Mesendoderm (in vitro differentiated cells): ENCODE data around the gene RALGAPA1.

Source experiments
- DNase-seq: peaks from one replicate; pipeline ENCODE4 v3.0.0; 2013
- H2AK5ac ChIP-seq: 2 replicates; pipeline ENCODE4 v1.6.1; 2013; ENCODE audit warnings: low read length, inconsistent platforms
- H2BK120ac ChIP-seq: 2 replicates; pipeline ENCODE4 v1.6.1; 2013; ENCODE audit warnings: low read depth, mild to moderate bottlenecking, low read length, moderate library complexity, mixed read lengths
- H2BK15ac ChIP-seq: replicated peaks from 2 replicates; pipeline ENCODE4 v1.6.1; 2013; ENCODE audit warnings: low read depth, mild to moderate bottlenecking, moderate library complexity
- H2BK5ac ChIP-seq: 2 replicates; pipeline ENCODE4 v1.6.1; 2013; ENCODE audit warnings: low read length, inconsistent platforms
- H3K18ac ChIP-seq: 2 replicates; pipeline ENCODE4 v1.6.1; 2013; ENCODE audit warnings: mild to moderate bottlenecking, low read length, mixed read lengths
- H3K23ac ChIP-seq: one replicate; pipeline ENCODE4 v1.6.1; 2013; ENCODE audit warnings: low read length
- H3K27ac ChIP-seq: 2 replicates; pipeline ENCODE4 v1.5.1; 2013; ENCODE audit warnings: low read depth, mild to moderate bottlenecking, inconsistent platforms, low read length, moderate library complexity
- H3K27me3 ChIP-seq: 2 replicates; pipeline ENCODE4 v1.6.1; 2013; ENCODE audit warnings: low read length, control low read depth, mild to moderate bottlenecking, inconsistent platforms; ENCODE audit not compliant: insufficient read depth, poor library complexity
- H3K36me3 ChIP-seq: 2 replicates; pipeline ENCODE4 v1.6.1; 2013; ENCODE audit warnings: low read length, inconsistent platforms; ENCODE audit not compliant: control insufficient read depth, insufficient read depth
- H3K4ac ChIP-seq: one replicate; pipeline ENCODE4 v1.6.1; 2013; ENCODE audit warnings: low read depth, mild to moderate bottlenecking, low read length, moderate library complexity
- H3K4me1 ChIP-seq: 2 replicates; pipeline ENCODE4 v1.6.1; 2013; ENCODE audit warnings: low read depth, low read length, inconsistent platforms; ENCODE audit not compliant: control insufficient read depth
- H3K4me2 ChIP-seq: 2 replicates; pipeline ENCODE4 v1.6.1; 2013; ENCODE audit warnings: low read length
- H3K4me3 ChIP-seq: 2 replicates; pipeline ENCODE4 v1.5.1; 2013; ENCODE audit warnings: mild to moderate bottlenecking, low read length
- H3K56ac ChIP-seq: one replicate; pipeline ENCODE4 v1.6.1; 2013; ENCODE audit warnings: low read length
- H3K79me1 ChIP-seq: 2 replicates; pipeline ENCODE4 v1.6.1; 2013; ENCODE audit warnings: low read length, inconsistent platforms
- H3K79me2 ChIP-seq: 2 replicates; pipeline ENCODE4 v1.6.1; 2013; ENCODE audit warnings: mild to moderate bottlenecking, low read length; ENCODE audit not compliant: control insufficient read depth, insufficient read depth
- H3K9ac ChIP-seq: 2 replicates; pipeline ENCODE4 v1.6.1; 2013; ENCODE audit warnings: low read length, inconsistent platforms
- H4K5ac ChIP-seq: one replicate; pipeline ENCODE4 v1.6.1; 2013; ENCODE audit warnings: low read length
- H4K8ac ChIP-seq: one replicate; pipeline ENCODE4 v1.6.1; 2013; ENCODE audit warnings: low read depth, mild to moderate bottlenecking, control low read depth, low read length, moderate library complexity
- WGBS: extraction: QIAGEN DNeasy Blood & Tissue Kit; methylation state at CpG from one replicate; pipeline ENCODE4 v1.1.7; 2013; ENCODE audit warnings: low lambda C conversion rate, missing lambda C conversion rate; ENCODE audit not compliant: insufficient coverage; ENCODE audit errors: extremely low coverage; 5-methylcytosine and 5-hydroxymethylcytosine counted together

The RALGAPA1 gene

GRCh38 chr14:35666429-35667043 is 142.6 kb downstream of the RALGAPA1 start:
- H3K56ac ChIP-seq: no peak overlapping the region
- H3K4me3 ChIP-seq: no peak overlapping the region
- H4K5ac ChIP-seq: no peak overlapping the region
- H3K4me2 ChIP-seq: no peak overlapping the region
- no peaks in the 10 kb centered on the region for H3K27me3 ChIP-seq
- no peak overlapping the region for H3K9ac ChIP-seq
- H2BK5ac ChIP-seq: no peak overlapping the region
- no peak overlapping the region for H4K8ac ChIP-seq
- H3K4me1 ChIP-seq: no peaks in the 10 kb centered on the region
- no peak overlapping the region for H3K18ac ChIP-seq
- H2BK120ac ChIP-seq: no peak overlapping the region
- H3K23ac ChIP-seq: no peak overlapping the region
- no peak overlapping the region for H3K4ac ChIP-seq
- no peak overlapping the region for H2AK5ac ChIP-seq
- no peaks in the 10 kb centered on the region for H3K36me3 ChIP-seq
- no peak overlapping the region for H3K27ac ChIP-seq
- H3K79me2 ChIP-seq: no peaks in the 10 kb centered on the region
- no peaks in the 10 kb centered on the region for H3K79me1 ChIP-seq
- no peak overlapping the region for H2BK15ac ChIP-seq
- DNase-seq: no peak

GRCh38 chr14:35661875-35662274 is 147.2 kb downstream of the RALGAPA1 start:
- Histone ChIP-seq H2AK5ac (no peak overlapping the region), H3K4me1 (no peaks in the 10 kb centered on the region), H3K9ac (no peak overlapping the region), H3K79me2 (no peaks in the 10 kb centered on the region), H3K4ac (no peak overlapping the region), H2BK15ac (no peak overlapping the region), H3K18ac (no peak overlapping the region), H2BK5ac (no peak overlapping the region), H3K27ac (no peak overlapping the region), H3K23ac (no peak overlapping the region), H3K36me3 (no peaks in the 10 kb centered on the region), H3K27me3 (no peaks in the 10 kb centered on the region), H4K8ac (no peak overlapping the region), H3K4me3 (no peak overlapping the region), H2BK120ac (no peak overlapping the region), H3K4me2 (no peak overlapping the region), H4K5ac (no peak overlapping the region), H3K79me1 (no peaks in the 10 kb centered on the region), H3K56ac (no peak overlapping the region)
- WGBS: 100% methylated on average over 3 of the region's 3 CpGs
- no peak for DNase-seq

GRCh38 chr14:35653045-35653444 is 156.1 kb downstream of the RALGAPA1 start:
- H3K4me1 ChIP-seq: no peaks in the 10 kb centered on the region
- H3K9ac ChIP-seq: no peak overlapping the region
- H2BK15ac ChIP-seq: no peak overlapping the region
- no peak overlapping the region for H3K23ac ChIP-seq
- no peak overlapping the region for H4K8ac ChIP-seq
- no peak overlapping the region for H3K56ac ChIP-seq
- no peaks in the 10 kb centered on the region for H3K79me1 ChIP-seq
- no peak overlapping the region for H4K5ac ChIP-seq
- H3K36me3 ChIP-seq: no peaks in the 10 kb centered on the region
- H3K79me2 ChIP-seq: no peaks in the 10 kb centered on the region
- DNase-seq: no peak
- no peaks in the 10 kb centered on the region for H3K27me3 ChIP-seq
- H3K4ac ChIP-seq: no peak overlapping the region
- no peak overlapping the region for H2BK5ac ChIP-seq
- H3K27ac ChIP-seq: no peak overlapping the region
- no peak overlapping the region for H3K4me3 ChIP-seq
- WGBS: 100% methylated on average over 1 of the region's 1 CpG
- no peak overlapping the region for H2AK5ac ChIP-seq
- H3K4me2 ChIP-seq: no peak overlapping the region
- H3K18ac ChIP-seq: no peak overlapping the region
- H2BK120ac ChIP-seq: no peak overlapping the region

GRCh38 chr14:35643513-35643912 is 165.6 kb downstream of the RALGAPA1 start:
- no peak overlapping the region for H3K18ac ChIP-seq
- no peaks in the 10 kb centered on the region for H3K79me1 ChIP-seq
- no peak overlapping the region for H3K27ac ChIP-seq
- no peak for DNase-seq
- H3K79me2 ChIP-seq: no peaks in the 10 kb centered on the region
- H2BK120ac ChIP-seq: no peak overlapping the region
- H3K9ac ChIP-seq: no peak overlapping the region
- H2BK5ac ChIP-seq: no peak overlapping the region
- no peak overlapping the region for H2AK5ac ChIP-seq
- no peak overlapping the region for H3K56ac ChIP-seq
- H3K4me2 ChIP-seq: no peak overlapping the region
- H3K23ac ChIP-seq: no peak overlapping the region
- no peak overlapping the region for H4K8ac ChIP-seq
- H3K4me1 ChIP-seq: no peaks in the 10 kb centered on the region
- no peak overlapping the region for H2BK15ac ChIP-seq
- no peak overlapping the region for H3K4me3 ChIP-seq
- no peaks in the 10 kb centered on the region for H3K36me3 ChIP-seq
- H3K27me3 ChIP-seq: no peaks in the 10 kb centered on the region
- no peak overlapping the region for H4K5ac ChIP-seq
- no peak overlapping the region for H3K4ac ChIP-seq

- Histone ChIP-seq H3K27me3 (no peaks in the 10 kb centered on the region), H3K36me3 (no peaks in the 10 kb centered on the region), H2BK5ac (no peak overlapping the region), H3K4ac (no peak overlapping the region), H2AK5ac (no peak overlapping the region), H3K56ac (no peak overlapping the region), H2BK15ac (no peak overlapping the region), H4K8ac (no peak overlapping the region), H3K9ac (no peak overlapping the region), H3K18ac (no peak overlapping the region), H3K79me2 (no peaks in the 10 kb centered on the region), H4K5ac (no peak overlapping the region), H3K23ac (no peak overlapping the region), H3K4me3 (no peak overlapping the region), H2BK120ac (no peak overlapping the region), H3K4me1 (no peaks in the 10 kb centered on the region), H3K27ac (no peak overlapping the region), H3K79me1 (no peaks in the 10 kb centered on the region), H3K4me2 (no peak overlapping the region)
- no peak for DNase-seq
- WGBS: no CpG with 5 or more reads among the region's 2 CpGs
Observed at GRCh38 chr14:35637851-35638250, 171.2 kb downstream of the RALGAPA1 start.

- H2BK15ac ChIP-seq: no peak overlapping the region
- no peaks in the 10 kb centered on the region for H3K4me1 ChIP-seq
- no peak overlapping the region for H3K56ac ChIP-seq
- H3K27me3 ChIP-seq: no peaks in the 10 kb centered on the region
- H3K36me3 ChIP-seq: no peaks in the 10 kb centered on the region
- no peak overlapping the region for H3K9ac ChIP-seq
- no peak overlapping the region for H2BK120ac ChIP-seq
- H3K23ac ChIP-seq: no peak overlapping the region
- WGBS: no CpG with 5 or more reads among the region's 2 CpGs
- no peak overlapping the region for H4K8ac ChIP-seq
- H3K4me2 ChIP-seq: no peak overlapping the region
- H2AK5ac ChIP-seq: no peak overlapping the region
- H3K4ac ChIP-seq: no peak overlapping the region
- H3K4me3 ChIP-seq: no peak overlapping the region
- H4K5ac ChIP-seq: no peak overlapping the region
- DNase-seq: no peak
- no peak overlapping the region for H3K18ac ChIP-seq
- no peak overlapping the region for H3K27ac ChIP-seq
- no peaks in the 10 kb centered on the region for H3K79me2 ChIP-seq
- no peak overlapping the region for H2BK5ac ChIP-seq
- no peaks in the 10 kb centered on the region for H3K79me1 ChIP-seq
Observed at GRCh38 chr14:35637269-35637668, 171.8 kb downstream of the RALGAPA1 start.
